ENCODE measurements around the gene SLC43A3.
A peak's percentile ranks its signal among the peaks of the same experiment; 100 is the strongest.
"Not testable (repeated sequence)": the region's sequence is repeated elsewhere in the genome, so short reads cannot be mapped to it uniquely, and the experiment has no call there.

The SLC43A3 gene

DNA sequence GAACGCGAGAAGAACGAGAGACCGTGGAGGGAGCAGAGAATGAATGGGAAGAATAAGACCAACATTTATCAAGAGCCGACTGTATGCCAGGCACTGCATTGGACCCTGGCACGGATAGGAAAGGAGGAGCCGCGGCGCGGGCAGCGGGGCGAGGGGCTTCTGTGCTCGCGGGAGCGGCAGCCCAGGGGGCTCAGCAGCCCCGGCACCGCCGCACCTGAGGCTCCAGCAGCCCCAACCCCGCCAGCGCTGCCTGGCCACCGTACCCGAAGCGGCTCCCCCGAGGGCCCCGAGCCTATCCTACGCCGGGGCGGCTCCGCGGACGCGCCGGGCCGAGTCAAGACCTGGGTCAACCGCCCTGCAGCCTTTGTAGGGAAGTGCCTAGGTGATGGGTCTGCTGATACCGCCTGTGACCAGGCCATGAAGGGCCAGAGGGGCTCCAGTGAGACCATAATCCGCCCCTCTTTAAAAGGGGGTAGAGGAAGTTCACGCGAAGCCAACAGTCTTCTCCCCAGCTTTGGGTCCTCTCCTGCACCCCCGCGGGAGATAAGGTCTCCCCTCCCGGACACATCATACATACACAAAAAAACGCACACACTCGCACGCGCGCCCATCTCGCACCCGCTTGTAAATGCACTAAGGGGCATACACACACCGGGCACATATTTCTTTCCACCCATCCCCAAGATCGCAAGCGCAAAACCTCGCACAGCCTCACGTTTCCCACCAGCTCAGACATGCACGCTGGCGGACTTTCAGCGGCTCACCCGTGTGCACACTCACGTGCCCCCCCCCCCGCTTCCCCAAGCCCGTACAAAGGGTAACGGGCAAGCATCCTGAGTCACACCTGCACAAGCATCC lies 32.5 kb upstream of the SLC43A3 start:
- peak in 2 of 3 experiments; percentile 49 to 65 for DNase-seq

DNA sequence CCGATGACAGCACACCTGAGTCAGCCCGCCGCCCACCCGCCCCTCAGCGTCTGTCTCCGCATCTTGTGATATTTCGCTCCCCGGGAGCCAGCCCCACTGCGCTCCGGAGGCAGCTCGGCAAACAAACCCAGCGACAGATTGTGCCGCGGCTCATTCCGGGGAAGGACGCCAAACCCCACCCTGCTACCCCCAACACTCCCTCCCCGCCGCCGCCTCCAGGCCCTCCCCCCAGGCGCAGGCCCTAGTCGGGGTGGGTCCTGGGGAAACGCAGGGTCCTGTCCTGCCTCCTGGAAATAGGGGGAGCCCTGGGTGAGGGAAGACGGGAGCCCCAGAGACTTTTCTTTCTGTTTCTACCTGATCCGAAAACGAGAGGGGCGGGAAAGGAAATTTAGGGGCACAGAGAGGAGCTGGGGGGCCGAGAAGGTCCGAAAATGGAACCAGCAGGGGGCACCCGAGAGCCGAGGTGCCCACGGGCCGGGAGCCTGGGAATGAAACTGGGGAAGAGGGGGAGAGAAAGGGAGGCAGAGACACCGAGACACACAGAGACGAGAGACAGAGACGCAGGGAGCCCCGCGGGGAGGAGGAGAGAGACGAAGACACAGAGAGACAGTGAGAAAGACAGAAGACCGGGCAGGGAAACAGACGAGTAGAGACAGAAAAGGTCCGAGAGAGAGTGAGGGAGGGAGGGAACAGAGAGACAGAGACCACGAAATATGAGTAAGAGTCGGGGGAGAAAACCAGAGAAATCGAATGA lies 31.7 kb upstream of the SLC43A3 start:
- DNase-seq, result peak in 2 of 3 experiments; percentile 56 to 61

GRCh38 chr11:57458060-57458409 lies 31.1 kb upstream of the SLC43A3 start:
- peak in 2 of 3 experiments; percentile 52 to 56 for DNase-seq

DNA sequence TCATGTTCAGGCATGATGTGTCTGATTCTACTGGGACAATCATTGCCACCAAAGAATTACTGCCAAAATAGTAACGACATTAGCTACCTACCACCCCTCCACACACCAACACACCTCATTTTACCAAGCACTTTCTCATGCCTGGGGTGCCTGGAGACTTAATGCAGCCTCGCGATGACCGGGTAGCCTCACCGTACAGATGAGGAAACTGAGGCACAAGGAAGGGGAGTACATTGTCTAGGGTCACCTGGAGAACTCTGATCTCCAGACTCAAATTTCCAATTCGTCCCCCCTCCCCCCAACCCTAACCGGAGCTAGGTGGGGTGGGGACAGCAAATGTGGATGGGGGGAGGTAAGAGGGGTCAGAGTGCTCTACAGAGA lies 30.7 kb upstream of the SLC43A3 start:
- DNase-seq, result no peak

DNA sequence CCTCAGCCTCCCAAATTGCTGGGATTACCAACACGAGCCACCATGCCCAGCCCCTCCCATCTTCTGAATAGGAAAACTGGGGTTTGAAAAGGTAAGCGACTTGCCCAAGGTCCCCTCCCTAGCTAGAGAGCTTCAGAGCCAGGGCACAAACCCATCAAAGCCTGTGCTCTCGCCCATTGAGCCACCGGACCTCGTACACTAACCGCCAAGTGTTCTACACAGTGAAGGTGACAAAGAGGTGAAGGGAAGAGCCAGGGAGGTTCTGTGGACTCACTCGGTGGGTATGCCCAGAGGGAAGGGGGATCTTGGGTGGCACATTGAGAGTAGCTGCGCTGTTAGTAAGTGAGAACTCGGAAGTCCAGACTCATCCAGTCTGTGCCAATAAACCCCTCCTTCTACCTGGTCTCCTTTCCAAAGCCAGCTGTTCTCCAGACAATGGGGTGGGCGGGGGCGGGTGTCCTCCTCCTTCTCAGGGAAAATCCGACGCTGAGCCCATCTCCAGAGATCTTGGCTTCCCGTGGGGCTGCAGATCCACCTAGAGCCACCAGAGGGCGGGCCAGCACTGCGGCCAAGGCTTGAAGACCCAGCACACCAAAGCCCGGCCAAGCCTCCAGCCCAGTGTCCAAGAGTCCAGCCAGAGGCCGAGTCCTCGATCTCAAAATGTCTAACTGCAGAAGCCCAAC lies 30.2 kb upstream of the SLC43A3 start:
- DNase-seq, result peak; percentile 57 to 88 (median 68)

- DNase-seq, result peak in 1 of 3 experiments; percentile 30
Observed at GRCh38 chr11:57453543-57454177, 26.7 kb upstream of the SLC43A3 start.

- DNase-seq, result no peak
Observed at GRCh38 chr11:57446055-57446454, 19.1 kb upstream of the SLC43A3 start.

- DNase-seq, result not testable (repeated sequence)
Observed at GRCh38 chr11:57445122-57445394, 18.1 kb upstream of the SLC43A3 start.

DNA sequence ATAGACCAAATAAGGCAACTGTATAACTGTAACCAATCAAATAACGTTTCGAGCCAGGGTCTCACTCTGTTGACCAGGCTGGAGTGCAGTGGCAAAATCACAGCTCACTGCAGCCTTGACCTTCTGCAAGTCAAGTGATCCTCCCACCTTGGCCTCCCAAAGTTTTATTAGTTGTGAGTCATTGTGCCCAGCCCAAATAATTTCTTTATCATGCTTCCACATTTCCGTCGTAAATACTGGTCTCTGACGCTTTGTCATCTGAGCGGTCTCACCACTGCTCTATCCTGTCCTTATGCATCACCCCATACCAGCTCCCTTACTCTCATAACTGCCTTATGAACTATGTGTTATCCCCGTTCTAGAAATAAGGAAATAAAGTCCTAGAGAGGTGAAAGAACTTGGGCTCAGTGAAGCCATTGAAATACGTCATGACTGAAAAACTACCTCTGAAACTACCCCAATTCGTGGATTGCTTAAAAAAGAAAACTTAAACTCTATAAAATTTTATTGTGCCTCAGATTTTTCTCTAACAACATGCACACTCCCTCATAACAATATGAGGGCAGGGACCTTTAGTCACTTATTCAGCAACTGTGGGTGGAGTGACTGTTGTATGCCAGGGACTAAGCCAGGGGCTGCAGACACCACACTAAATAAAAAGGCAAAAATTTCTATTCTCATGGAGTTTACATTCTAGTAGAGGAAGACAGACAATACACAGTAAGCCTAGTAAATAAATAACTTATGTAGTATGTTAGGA lies 17.6 kb upstream of the SLC43A3 start:
- DNase-seq, result no peak

GRCh38 chr11:57440744-57441414 lies 14.0 kb upstream of the SLC43A3 start:
- DNase-seq, result peak in 1 of 3 experiments; percentile 26

DNA sequence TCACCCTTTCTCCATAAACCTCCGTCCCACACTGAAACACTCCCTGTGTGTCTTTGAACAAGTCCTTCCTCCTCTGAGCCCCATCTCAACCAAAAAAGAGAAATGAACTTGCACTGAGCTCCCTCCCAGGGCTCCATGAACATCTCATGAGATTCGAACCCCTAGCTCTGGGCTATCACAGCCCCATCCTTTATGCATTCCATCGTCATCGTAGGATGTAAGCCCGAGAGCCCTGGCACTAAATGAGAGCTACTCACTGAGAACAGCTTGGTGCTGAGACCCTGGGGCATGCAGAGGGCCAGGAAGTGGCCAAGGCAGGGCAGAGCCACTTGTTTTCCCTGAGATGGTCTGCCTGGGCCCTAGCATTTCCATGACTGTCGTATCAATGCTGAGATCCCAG lies 12.9 kb upstream of the SLC43A3 start:
- DNase-seq, result no peak

GRCh38 chr11:57438345-57439285 lies 11.7 kb upstream of the SLC43A3 start:
- no peak for DNase-seq

GRCh38 chr11:57436031-57436430 lies 9.1 kb upstream of the SLC43A3 start:
- DNase-seq, result no peak

DNA sequence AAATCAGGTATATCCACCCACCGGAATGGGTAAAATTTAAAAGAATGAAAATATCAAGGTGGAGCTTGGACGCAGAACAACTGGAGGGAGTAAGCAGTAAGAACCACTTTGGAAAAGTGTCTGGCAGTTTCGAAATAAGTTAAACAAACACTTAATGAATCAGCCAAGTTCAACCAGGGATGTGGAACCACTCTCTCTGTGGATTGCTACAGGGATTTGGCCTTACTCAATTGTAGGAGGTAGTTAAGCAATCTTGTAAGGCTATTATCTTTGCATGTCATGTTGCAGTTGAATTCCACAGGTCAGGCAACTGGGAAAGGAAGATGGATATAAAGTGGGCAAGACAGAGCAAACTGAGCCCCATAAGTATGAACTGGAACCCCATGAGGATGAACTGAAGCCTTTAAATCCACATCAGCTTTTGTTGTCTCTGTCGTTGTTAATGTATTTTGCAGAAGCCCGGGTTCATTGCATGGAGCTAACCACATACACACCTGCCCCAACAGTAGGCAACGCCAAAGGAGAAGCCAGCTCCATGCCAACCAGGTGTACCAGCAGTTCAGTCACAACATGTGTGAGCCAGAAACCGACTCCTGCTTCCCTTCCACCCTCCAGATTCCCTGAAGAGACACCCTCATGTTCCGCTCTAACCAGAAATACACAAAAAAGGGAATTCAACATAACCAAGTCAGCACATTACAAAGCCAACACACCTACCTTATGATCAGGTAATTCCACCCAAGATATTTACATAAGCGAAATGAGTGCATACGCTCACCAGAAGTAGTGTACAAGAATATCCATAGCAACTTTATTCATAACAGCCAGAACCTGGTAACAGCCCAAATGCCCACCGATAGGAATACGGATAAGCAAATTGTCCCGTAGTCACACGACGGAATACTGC lies 8.0 kb upstream of the SLC43A3 start:
- DNase-seq, result no peak

- DNase-seq, result no peak
Observed at GRCh38 chr11:57432714-57433163, 5.8 kb upstream of the SLC43A3 start.

GRCh38 chr11:57432149-57432561 lies 5.2 kb upstream of the SLC43A3 start:
- DNase-seq, result no peak

DNA sequence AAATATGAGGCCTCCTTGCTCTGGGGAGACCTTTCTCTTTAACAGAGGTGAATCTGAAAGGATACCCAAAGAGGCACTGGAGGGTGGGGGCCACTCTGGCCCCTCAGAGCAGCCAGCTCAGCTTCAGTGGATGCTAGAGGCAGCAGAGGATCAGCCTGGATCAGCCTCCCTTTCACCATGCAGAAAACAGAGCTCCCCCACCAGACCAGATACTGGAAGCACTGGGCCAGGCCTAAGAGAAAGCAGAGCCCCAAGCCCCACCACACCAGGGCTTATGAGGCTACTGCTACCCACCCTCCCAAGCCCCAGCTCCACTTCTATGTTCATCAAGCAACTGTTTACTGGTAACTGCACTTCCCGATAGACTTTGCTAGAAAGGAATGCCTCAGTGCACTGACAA lies 4.0 kb upstream of the SLC43A3 start:
- no peak for DNase-seq

DNA sequence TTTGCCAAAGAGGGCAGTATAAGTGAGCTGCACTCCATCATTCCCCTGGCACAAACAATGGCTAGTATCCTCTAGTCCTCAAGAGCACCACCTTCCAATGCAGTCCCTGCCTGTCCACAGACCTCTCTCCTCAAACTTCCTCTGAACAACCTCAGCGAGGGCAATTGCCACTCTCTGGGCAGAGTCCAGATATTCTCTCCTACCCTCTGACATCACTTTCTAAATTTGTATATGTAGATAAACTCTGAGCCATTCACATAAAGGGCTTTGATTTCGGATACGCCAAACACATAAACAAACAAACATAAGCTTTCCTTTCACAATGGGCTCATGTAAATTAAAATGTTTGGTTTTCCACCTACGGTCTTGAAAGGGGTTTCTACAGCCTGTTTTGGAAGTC lies 3.0 kb upstream of the SLC43A3 start:
- peak in 1 of 3 experiments; percentile 11 for DNase-seq

DNA sequence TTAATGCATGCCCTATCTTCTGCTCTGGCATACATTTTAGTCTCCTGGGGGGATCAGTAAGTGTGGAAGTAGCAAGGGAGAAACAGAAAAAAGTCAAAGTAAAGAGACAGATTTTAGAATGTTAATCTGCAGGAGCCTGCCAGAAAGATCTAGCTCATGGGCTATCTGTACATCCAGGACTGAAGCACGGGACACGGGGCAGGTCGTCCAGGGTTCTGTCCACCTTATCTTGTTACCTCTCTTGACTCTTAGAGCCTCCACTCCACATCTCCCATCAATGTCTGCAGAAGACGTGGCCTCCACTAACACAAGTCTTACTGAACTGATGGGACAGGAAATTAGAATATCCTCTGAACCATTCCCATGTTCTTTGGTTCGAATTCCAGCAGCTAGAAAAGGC lies 1.7 kb upstream of the SLC43A3 start:
- DNase-seq, result no peak

GRCh38 chr11:57427727-57428082 lies 784 bp upstream of the SLC43A3 start:
- DNase-seq, result no peak

All from NCI-H1417 (cell line).